GM21367 (cell line): ENCODE data around the gene DMAC2L.
"Not testable (repeated sequence)": the region's sequence is repeated elsewhere in the genome, so short reads cannot be mapped to it uniquely, and the experiment has no call there.

Experiments used
- ATAC-seq: cut with Tn5 transposase; IDR thresholded peaks from one replicate; pipeline ENCODE4 v1.9.1; 2021; ENCODE audit not compliant: unreplicated experiment

Gene DMAC2L

GRCh38 chr14:50354527-50354926 lies 42.4 kb downstream of the DMAC2L start:
- no peak for ATAC-seq

- ATAC-seq, result no peak
Observed at GRCh38 chr14:50355692-50356091, 43.6 kb downstream of the DMAC2L start.

DNA sequence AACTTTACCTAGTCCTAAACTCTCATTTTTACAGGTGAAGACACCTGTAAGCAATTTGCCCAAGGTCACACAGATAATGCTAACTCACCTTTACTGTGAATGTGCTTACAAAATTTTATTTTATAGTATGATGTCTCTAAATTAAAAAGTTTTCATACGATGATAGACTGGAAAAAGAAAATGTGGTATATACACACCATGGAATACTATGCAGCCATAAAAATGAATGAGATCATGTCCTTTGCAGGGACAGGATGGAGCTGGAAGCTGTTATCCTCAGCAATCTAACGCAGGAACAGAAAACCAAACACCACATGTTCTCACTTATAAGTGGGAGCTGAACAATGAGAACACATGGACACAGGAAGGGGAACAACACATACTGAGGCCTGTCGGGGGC lies 44.2 kb downstream of the DMAC2L start:
- not testable (repeated sequence) for ATAC-seq

GRCh38 chr14:50357124-50357523 lies 45.0 kb downstream of the DMAC2L start:
- ATAC-seq, result no peak

DNA sequence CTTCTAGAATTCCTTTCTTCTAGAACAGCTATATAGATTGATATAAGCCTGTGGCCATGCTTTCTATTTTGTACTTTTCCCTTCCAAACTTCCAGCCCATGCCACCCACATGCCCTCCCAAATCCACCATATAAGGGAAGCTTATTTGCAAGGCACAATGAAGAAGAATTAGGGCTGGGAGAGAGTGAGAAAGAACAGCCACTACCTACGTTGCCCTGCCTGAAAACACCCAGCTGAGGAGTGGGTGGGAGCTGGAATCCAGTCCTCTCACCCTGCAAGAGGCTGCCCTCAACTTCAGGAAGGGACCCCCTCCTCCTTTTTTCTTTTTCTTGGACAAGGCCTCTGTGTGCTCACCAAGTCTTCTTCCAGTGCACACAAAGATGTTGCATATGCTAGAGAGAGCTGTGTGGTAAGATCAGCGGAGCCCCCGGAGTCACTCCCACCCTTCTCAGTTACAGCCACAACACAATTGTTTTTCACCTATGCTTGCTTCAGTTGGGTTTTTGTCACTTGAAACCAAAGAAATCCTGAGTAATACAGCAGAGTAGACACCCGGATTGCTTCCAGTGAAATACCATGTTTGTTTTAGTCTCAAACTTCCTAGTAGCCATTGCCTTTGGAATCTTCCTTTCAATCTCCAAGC lies 45.8 kb downstream of the DMAC2L start:
- ATAC-seq, result no peak

DNA sequence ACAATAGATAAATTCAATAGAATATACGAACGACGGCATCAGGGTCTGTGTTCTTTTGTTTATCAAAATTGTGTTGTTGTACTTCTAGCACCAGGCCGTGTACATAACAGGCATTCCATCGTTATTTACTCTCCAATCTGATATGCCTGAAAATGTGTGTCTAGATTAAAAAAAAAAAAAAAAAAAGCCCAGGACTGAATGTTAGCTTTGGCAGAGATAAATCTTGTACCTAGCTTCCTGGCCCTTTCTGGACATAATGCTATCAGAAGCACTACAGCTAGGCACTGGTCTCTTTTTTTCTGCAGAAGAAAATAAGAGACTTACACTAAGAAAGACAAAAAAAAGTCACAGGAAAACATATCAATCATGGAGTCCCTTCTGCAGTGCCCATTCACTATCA lies 47.5 kb downstream of the DMAC2L start:
- no peak for ATAC-seq

DNA sequence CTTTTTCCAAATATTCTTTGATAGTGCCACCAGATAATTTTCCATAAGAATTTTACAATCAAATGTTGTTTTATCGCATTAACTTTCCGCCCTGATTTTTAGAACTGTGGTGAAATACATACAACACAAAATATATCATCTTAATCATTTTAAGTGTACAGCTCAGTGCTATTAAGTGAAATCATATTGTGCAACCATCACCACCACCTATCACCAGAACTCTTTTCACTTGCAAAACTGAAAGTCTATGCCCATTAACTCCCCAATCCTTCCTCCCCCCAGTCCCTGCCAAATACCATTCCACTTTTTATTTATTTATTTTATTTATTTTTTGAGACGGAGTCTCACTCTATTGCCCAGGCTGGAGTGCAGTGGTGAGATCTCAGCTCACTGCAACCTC lies 48.0 kb downstream of the DMAC2L start:
- ATAC-seq, result no peak

DNA sequence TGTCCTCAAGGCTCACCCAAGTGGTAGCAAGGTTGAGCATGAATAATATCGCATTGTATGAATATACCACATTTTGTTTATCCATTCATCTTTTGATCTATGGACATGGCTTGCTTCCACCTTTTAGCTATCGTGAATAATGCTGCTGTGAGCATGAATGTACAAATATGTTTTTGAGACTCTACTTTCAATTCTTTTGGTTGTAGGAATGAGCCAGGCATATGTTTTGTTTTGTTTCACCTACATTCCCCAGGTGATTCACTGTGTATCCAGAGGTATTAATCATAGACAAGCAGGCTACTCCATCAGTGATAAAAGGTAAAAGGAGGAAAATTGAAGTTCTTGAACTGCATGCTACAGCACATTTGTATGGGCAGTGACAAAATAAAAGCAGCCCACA lies 48.7 kb downstream of the DMAC2L start:
- ATAC-seq, result no peak

- not testable (repeated sequence) for ATAC-seq
Observed at GRCh38 chr14:50361473-50362403, 49.6 kb downstream of the DMAC2L start.

GRCh38 chr14:50362764-50363713 lies 50.9 kb downstream of the DMAC2L start:
- ATAC-seq, result peak; percentile 5

DNA sequence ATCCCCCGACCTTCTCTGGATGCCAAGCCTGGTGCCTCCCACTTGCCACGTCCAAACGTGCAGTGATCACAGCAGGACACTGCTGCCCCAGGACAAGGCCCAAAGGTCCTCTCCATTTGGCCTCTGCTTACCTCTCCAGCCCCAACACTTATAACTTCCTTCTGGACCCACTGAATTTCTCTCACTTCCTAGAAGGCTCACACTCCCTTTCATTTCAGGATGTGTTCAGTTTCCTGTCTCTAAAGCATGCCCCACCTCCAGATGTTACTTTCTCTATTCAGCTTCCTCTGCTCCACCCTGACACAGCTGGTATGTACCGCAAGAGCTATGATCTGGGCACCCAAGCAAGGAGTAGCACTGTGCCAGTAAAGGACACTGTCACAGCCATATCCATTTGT lies 51.6 kb downstream of the DMAC2L start:
- ATAC-seq, result peak; percentile 98

GRCh38 chr14:50364792-50365191 lies 52.7 kb downstream of the DMAC2L start:
- ATAC-seq, result no peak

DNA sequence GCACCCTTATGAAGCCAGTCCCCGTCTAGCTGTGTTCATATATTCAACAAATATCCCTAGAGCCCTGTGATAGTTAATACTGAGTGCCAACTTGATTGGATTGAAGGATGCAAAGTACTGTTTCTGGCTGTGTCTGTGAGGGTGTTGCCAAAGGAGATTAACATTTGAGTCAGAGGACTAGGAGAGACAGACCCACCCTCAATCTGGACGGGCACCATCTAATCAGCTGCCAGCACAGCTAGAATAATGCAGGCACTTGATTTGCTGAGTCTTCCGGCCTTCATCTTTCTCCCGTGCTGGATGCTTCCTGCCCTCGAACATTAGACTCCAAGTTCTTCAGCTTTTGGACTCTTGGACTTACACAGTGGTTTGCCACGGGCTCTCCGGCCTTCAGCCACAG lies 53.4 kb downstream of the DMAC2L start:
- ATAC-seq, result not testable (repeated sequence)

GRCh38 chr14:50366115-50366514 lies 54.0 kb downstream of the DMAC2L start:
- no peak for ATAC-seq

- no peak for ATAC-seq
Observed at GRCh38 chr14:50366589-50366988, 54.5 kb downstream of the DMAC2L start.

DNA sequence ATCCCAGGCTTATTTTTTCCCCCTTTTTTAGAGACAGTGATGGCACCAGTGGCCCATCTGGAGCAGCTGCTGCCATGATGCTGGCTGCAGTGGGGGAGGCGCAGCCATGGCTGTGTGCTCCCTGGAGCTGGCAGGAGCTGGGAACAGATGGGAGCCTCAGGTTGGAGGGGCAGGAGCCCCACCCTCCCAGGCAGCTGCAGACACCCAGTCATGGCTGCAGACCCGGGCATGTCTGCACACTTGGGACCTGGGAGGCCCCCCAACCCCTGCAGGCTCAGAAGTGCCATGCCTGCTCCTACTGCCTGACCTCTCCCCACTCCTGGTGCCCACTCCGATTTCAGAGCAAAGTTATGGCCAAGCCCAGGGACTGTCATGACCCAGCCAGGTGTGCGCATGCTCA lies 59.4 kb downstream of the DMAC2L start:
- ATAC-seq, result no peak

DNA sequence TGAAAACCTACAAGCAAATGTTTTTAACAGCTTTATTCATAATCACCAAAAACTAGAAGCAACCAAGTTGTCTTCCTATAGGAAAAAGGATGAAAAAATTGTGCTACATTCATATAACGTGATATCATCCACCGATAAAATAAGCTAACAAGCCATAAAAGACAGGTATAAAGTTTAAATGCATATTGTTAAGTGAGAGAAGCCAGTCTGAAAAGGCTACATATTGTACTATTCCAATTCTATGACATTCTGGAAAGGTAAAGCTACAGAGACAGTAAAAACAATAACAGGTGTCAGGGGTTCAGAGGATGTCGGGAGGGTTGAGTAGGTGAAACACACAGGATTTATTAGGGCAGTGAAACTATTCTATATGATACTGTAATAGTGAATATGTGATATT lies 61.8 kb downstream of the DMAC2L start:
- no peak for ATAC-seq

GRCh38 chr14:50375760-50376159 lies 63.6 kb downstream of the DMAC2L start:
- no peak for ATAC-seq
